SH-SY5Y (cell line): ENCODE data around the gene CBLB.

Experiments
- GATA2 ChIP-seq: IDR thresholded peaks from 2 replicates; pipeline ENCODE4 v1.6.1; 2011; ENCODE audit warnings: mild to moderate bottlenecking, low read depth, low read length
- GATA3 ChIP-seq: IDR thresholded peaks from 2 replicates; pipeline ENCODE4 v1.6.1; 2011; ENCODE audit warnings: low read depth, mild to moderate bottlenecking, low read length, moderate library complexity

GRCh38 chr3:105877336-105877910 is 8.6 kb upstream of the CBLB start:
- TF ChIP-seq GATA2 (no peak), GATA3 (no peak)
